IPS-18c (cell line): ENCODE results near the gene MKX.

Source experiments
- H3K4me3 ChIP-seq: 2 replicates; pipeline ENCODE4 v1.7.0; 2013; ENCODE audit warnings: low read depth, mild to moderate bottlenecking, low read length, moderate library complexity; ENCODE audit not compliant: insufficient read depth
- H3K9me3 ChIP-seq: one replicate; pipeline ENCODE4 v1.6.1; 2013; ENCODE audit warnings: mild to moderate bottlenecking, low read length, moderate library complexity; ENCODE audit not compliant: control insufficient read depth, insufficient read depth

Gene MKX

GRCh38 chr10:27745732-27746396 lies at the start of gene MKX:
TSS of gene MKX (minus strand) at chr10:27745819. CDS start at chr10:27743415, 2,404 bp downstream.
- H3K4me3 ChIP-seq: peak within 1 kb of the TSS; percentile 77

GRCh38 chr10:27794157-27794556 lies 48.5 kb upstream of the MKX start:
- Histone ChIP-seq H3K4me3 (no peak overlapping the region), H3K9me3 (no peaks in the 10 kb centered on the region)

More at GRCh38 chr10:27745732-27746396, at the start of gene MKX:
- H3K9me3 ChIP-seq: peaks cover 2% of the 10 kb centered on the region

- Histone ChIP-seq H3K9me3 (no peaks in the 10 kb centered on the region), H3K4me3 (no peak overlapping the region)
Measured at GRCh38 chr10:27792216-27792615, 46.6 kb upstream of the MKX start.

GRCh38 chr10:27784272-27784671 lies 38.7 kb upstream of the MKX start:
- Histone ChIP-seq H3K9me3 (peaks cover 2% of the 10 kb centered on the region), H3K4me3 (no peak overlapping the region)

- H3K4me3 ChIP-seq: no peak overlapping the region
- peaks cover 2% of the 10 kb centered on the region for H3K9me3 ChIP-seq
Measured at GRCh38 chr10:27783660-27784059, 38.0 kb upstream of the MKX start.

- peaks cover 2% of the 10 kb centered on the region for H3K9me3 ChIP-seq
- H3K4me3 ChIP-seq: no peak overlapping the region
Measured at GRCh38 chr10:27779462-27780015, 33.9 kb upstream of the MKX start.

- Histone ChIP-seq H3K9me3 (no peaks in the 10 kb centered on the region), H3K4me3 (no peak overlapping the region)
Measured at GRCh38 chr10:27774831-27775230, 29.2 kb upstream of the MKX start.

GRCh38 chr10:27771231-27771630 lies 25.6 kb upstream of the MKX start:
- Histone ChIP-seq H3K9me3 (peaks cover 2% of the 10 kb centered on the region), H3K4me3 (no peak overlapping the region)

- Histone ChIP-seq H3K4me3 (no peak overlapping the region), H3K9me3 (peaks cover 2% of the 10 kb centered on the region)
Measured at GRCh38 chr10:27770181-27770580, 24.6 kb upstream of the MKX start.

- Histone ChIP-seq H3K9me3 (no peaks in the 10 kb centered on the region), H3K4me3 (no peak overlapping the region)
Measured at GRCh38 chr10:27760867-27761266, 15.2 kb upstream of the MKX start.

GRCh38 chr10:27759483-27760272 lies 14.1 kb upstream of the MKX start:
- Histone ChIP-seq H3K4me3 (no peak overlapping the region), H3K9me3 (no peaks in the 10 kb centered on the region)

- Histone ChIP-seq H3K9me3 (no peaks in the 10 kb centered on the region), H3K4me3 (no peak overlapping the region)
Measured at GRCh38 chr10:27752673-27753237, 7.1 kb upstream of the MKX start.

- Histone ChIP-seq H3K9me3 (peaks cover 2% of the 10 kb centered on the region), H3K4me3 (no peak overlapping the region)
Measured at GRCh38 chr10:27748601-27749000, 3.0 kb upstream of the MKX start.

- peak overlapping the region; percentile 77; the same call in 1 of the 2 replicates for H3K4me3 ChIP-seq
Measured at GRCh38 chr10:27747096-27747451, 1.5 kb upstream of the MKX start.

GRCh38 chr10:27746397-27747095 lies 927 bp upstream of the MKX start:
- Histone ChIP-seq H3K4me3 (peak overlapping the region; percentile 77), H3K9me3 (peaks cover 2% of the 10 kb centered on the region)

More at GRCh38 chr10:27747096-27747451, 1.5 kb upstream of the MKX start:
- peaks cover 2% of the 10 kb centered on the region for H3K9me3 ChIP-seq

- Histone ChIP-seq H3K4me3 (peak overlapping the region; percentile 77), H3K9me3 (peaks cover 2% of the 10 kb centered on the region)
Measured at GRCh38 chr10:27744802-27745731, 552 bp downstream of the MKX start.
